ENCODE measurements around the gene LRIG2.
"Not testable (repeated sequence)": the region's sequence is repeated elsewhere in the genome, so short reads cannot be mapped to it uniquely, and the experiment has no call there.

LRIG2 gene

GRCh38 chr1:113058941-113059706 lies 13.9 kb upstream of the LRIG2 start:
- DNase-seq (ENCODE audit: low spot score) (no peak), FAIRE-seq (no peak)

DNA sequence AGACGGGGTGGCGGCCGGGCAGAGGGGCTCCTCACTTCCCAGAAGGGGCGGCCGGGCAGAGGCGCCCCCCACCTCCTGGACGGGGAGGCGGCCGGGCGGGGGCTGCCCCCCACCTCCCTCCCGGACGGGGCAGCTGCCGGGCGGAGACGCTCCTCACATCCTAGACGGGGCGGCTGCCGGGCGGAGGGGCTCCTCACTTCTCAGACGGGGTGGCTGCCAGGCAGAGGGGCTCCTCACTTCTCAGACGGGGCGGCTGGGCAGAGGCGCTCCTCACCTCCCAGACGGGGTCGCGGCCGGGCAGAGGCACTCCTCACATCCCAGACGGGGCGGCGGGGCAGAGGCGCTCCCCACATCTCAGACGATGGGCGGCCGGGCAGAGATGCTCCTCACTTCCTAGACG lies 9.5 kb upstream of the LRIG2 start:
- not testable (repeated sequence) for FAIRE-seq; DNase-seq (ENCODE audit: low spot score)

DNA sequence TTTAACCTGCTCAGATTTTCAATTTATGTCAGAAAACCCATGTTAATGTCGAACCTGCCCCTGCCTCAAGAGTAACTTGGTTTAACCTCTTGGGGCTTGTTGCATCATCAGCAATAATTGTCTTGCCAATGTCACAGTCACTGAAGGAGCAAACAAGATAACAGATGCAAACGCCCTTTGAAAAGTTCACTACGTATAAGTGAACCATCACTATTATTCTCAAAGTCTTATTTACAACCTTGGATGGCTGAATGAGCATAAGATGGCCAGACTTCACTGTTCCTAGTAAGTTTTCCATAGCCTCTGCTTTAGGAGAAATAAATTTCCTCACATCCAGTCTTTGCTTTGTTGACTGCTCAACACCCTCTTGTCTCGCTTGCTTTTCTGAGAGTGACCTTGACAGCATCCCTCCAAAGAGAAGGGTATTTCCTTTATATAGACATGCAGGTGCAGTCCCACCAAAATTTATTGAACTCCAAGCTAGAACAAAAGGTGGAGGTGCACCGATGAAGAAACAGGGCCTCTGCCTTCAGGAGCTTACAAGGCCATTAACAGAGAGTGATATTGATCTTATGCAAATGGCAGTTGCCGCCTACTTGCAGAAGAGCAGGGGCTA lies 749 bp upstream of the LRIG2 start:
- DNase-seq (ENCODE audit: low spot score) (no peak), FAIRE-seq (no peak)

DNA sequence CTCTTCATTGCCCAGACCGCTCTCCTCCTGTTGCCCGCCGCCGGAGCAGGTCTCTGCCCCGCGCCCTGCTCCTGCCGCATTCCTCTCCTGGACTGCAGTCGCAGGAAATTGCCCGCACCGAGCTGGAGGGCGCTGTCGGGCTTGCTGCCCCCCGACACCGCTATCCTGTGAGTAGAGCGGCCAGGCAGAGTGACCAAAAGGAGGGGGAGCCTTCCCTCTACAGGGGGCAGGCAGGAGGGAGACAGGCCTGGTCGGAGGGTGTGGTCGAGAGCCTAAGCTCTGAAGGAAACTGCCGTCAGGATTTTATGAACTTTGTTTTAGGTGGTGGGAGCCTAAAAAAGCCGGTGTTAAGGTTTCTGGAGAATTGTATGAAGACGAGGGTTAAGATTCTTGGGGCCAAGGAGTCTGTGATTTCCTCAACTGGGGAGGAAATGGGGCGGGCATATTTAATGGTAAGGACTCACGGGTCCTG lies 517 bp downstream of the LRIG2 start:
- peak; percentile 32 for FAIRE-seq

DNA sequence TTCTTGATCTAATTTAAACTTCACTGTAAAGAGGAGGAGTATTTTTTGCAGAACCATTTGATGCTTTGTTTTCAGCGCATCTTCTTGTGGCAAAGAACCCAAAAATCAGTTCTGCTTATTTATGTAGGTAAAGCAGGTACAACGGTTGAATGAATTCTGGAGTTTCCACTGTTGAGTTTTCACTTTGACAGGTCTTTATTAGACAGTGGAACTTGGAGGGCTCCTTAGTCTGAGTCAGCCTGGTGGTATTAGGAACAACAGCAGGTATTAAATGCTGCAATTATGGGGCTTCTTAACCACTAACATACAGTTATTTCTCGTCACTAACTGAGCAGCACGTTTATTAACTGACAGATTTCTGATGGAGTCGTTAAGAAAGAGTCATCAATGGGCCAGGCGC lies 1.2 kb downstream of the LRIG2 start:
- DNase-seq (ENCODE audit: low spot score): no peak
- no peak for FAIRE-seq

More for the DNA sequence above, 517 bp downstream of the LRIG2 start:
- peak; percentile 72 for DNase-seq (ENCODE audit: low spot score)

- not testable (repeated sequence) for FAIRE-seq; DNase-seq (ENCODE audit: low spot score)
Observed at GRCh38 chr1:113077978-113078377, 5.0 kb downstream of the LRIG2 start.

DNA sequence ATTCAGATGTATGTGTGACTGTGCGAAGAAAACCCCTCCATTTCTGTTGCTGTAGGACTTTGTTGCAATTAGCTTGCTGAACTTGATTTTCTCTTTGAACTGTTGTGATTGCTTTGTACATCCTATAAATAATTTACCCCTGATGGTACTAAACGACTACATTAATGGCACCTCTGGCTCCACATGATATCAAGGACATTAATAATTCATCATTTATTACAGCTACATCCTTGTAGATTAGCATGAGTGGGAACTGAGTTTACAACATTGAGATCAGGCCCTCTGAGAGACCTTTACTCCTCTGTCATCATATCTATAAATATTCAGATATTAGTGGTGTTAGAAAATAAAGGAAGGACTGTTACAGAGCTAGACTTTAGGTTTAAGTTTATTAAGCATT lies 13.5 kb downstream of the LRIG2 start:
- DNase-seq (ENCODE audit: low spot score) (no peak), FAIRE-seq (no peak)

DNA sequence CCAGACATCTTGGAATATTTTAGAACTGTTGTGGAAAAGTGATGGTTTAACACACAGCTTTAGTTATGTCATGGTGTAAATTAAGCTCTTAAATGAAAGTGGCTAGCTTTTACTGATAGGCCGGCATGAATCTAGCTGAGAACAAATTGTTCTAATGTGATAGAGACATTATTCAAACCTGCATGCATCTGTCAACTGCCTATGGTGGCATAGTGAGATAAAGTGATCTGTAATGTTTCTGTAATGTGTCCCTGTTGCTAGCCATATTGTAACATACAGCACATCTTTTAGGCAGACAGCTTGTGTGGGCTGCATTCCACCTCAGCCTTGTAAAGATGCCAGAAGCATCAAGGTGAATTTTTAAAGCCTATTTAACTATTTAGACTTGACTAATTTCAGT lies 16.0 kb downstream of the LRIG2 start:
- no peak for DNase-seq (ENCODE audit: low spot score)
- no peak for FAIRE-seq

GRCh38 chr1:113090051-113090450 lies 17.1 kb downstream of the LRIG2 start:
- DNase-seq (ENCODE audit: low spot score) (no peak), FAIRE-seq (no peak)

- FAIRE-seq (no peak), DNase-seq (ENCODE audit: low spot score) (no peak)
Observed at GRCh38 chr1:113091988-113092594, 19.1 kb downstream of the LRIG2 start.

- FAIRE-seq: no peak
Observed at GRCh38 chr1:113094506-113094905, 21.5 kb downstream of the LRIG2 start.

GRCh38 chr1:113095790-113096455 lies 22.9 kb downstream of the LRIG2 start:
- DNase-seq (ENCODE audit: low spot score) (no peak), FAIRE-seq (peak; percentile 27)

More at GRCh38 chr1:113094506-113094905, 21.5 kb downstream of the LRIG2 start:
- DNase-seq (ENCODE audit: low spot score): no peak

DNA sequence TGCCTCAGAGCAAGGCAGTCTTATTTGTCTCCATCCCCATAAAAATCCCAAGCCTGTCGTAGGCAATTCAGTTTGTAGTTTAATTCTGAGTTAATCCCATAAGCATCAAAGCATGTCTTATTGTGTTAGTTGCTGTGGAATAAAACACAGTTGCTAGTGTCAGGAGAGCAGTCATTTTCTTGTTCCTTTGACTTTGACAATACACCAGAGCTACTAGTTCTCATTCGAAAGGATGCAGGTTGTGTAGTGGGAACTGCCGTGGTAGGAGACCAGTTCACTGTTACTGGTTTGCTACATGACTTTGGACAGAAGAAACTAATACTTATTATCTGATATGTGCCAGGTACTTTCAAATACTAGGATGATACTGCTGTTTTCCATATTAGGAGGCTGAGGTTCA lies 23.5 kb downstream of the LRIG2 start:
- FAIRE-seq: no peak
- DNase-seq (ENCODE audit: low spot score): no peak

- DNase-seq (ENCODE audit: low spot score) (no peak), FAIRE-seq (no peak)
Observed at GRCh38 chr1:113101588-113101987, 28.6 kb downstream of the LRIG2 start.

GRCh38 chr1:113103048-113103447 lies 30.1 kb downstream of the LRIG2 start:
- DNase-seq (ENCODE audit: low spot score): no peak
- no peak for FAIRE-seq

- DNase-seq (ENCODE audit: low spot score): no peak
- FAIRE-seq: no peak
Observed at GRCh38 chr1:113103977-113104376, 31.0 kb downstream of the LRIG2 start.

GRCh38 chr1:113106910-113107309 lies 33.9 kb downstream of the LRIG2 start:
- FAIRE-seq (no peak), DNase-seq (ENCODE audit: low spot score) (no peak)

GRCh38 chr1:113109908-113110554 lies 37.0 kb downstream of the LRIG2 start:
- FAIRE-seq: no peak
- peak; percentile 7 for DNase-seq (ENCODE audit: low spot score)

- DNase-seq (ENCODE audit: low spot score): no peak
- FAIRE-seq: no peak
Observed at GRCh38 chr1:113118266-113118665, 45.3 kb downstream of the LRIG2 start.

DNA sequence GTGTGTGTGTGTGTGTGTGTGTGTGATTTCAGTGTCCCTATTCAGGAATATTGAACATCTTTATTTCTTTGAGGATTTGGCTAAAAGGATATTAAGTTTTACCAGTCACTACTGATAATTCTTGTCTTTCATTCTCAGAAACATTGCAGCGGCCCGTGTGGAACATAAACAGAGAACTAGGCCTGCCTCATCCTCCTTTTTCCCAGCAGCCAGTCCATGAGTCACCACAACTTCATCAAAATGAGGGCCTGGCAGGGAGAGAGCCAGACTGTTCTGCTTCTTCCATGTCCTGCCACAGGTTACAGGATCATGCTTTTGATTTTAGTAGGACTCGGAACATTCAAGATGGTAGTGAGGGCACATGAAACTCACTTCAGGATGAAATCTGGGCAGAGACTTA lies 50.7 kb downstream of the LRIG2 start:
- no peak for DNase-seq (ENCODE audit: low spot score)
- FAIRE-seq: no peak

DNA sequence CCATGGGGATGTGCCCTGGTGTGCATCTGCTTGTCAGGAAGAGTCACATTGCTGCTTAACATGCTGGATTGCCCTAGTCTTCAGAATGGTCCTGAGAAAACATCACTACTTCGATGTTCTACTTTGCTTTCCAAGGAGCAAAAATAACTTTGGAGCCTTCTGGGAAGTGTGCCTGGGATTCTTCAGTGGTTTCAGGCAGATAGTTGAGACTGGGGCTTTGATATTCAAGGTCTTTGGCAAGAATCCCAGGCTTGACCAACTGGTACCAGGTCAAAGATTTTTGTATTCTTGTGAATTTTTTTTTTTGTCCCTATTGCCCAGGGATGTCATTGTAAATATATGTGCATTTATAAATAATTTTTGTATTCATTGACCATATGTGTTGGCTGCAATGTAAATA lies 51.4 kb downstream of the LRIG2 start:
- DNase-seq (ENCODE audit: low spot score): no peak
- no peak for FAIRE-seq
